HG03521 (cell line): Measurements from ENCODE around the gene PTER.
A peak's percentile ranks its signal among the peaks of the same experiment; 100 is the strongest.

Experiments
- ATAC-seq: cut with Tn5 transposase; IDR thresholded peaks from one replicate; pipeline ENCODE4 v1.9.1; 2021; ENCODE audit warnings: mild to moderate bottlenecking, moderate library complexity; ENCODE audit not compliant: unreplicated experiment

The PTER gene

GRCh38 chr10:16436758-16437539 is at the start of gene PTER:
TSS of gene PTER (plus strand) at chr10:16437010. CDS start at chr10:16484385, 47,375 bp downstream.
- peak; percentile 98 for ATAC-seq

- ATAC-seq, result no peak
These were observed 44.2 kb upstream of the PTER start for GRCh38 chr10:16392531-16393069.

DNA sequence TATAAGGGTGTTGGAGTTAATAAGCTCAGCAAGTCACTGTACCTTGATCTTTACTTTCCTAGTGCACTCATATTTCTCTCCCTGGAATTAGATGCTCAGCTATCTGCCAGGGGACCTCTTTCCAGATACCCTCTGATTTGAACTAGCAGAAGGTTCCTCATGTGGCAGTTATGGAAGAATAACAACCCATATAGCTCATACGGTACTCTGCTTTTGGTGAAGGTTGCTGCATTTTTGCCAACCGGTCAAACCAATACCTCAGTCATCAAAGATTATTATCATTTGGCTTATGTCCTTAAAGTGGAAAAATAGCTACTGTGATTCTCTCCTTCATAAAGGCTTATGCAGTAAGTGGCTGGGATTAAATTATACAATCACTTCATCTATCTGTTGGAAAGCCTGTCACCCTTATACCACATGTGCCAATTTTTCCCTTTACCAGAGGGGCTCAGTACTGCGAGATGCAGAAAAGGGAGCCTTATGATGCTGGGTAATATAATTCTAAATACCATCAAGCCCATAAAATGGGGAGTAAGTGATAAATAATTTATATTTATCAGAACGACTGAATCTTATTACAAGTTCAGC is 43.4 kb upstream of the PTER start:
- no peak for ATAC-seq

- ATAC-seq, result no peak
These were observed 35.4 kb upstream of the PTER start for GRCh38 chr10:16401416-16401815.

DNA sequence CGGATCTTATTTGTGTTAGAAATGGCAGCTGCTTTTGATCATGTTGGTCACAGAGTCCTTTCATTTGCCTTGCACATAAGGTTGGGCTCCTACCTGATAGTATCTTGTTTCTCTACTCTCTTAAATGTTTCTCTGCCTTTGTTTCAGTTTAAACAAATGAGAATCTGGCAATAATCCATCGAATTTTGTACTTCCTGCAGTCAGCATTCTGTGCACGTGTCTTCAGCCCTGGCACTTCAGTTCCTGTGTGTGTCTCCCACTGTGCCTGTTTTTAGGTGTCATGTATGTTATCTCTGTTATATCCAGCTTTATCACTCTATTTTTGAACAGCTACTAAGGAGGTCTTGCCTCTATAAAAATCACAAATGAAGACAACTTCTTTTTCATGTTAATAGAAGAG is 28.4 kb upstream of the PTER start:
- no peak for ATAC-seq

DNA sequence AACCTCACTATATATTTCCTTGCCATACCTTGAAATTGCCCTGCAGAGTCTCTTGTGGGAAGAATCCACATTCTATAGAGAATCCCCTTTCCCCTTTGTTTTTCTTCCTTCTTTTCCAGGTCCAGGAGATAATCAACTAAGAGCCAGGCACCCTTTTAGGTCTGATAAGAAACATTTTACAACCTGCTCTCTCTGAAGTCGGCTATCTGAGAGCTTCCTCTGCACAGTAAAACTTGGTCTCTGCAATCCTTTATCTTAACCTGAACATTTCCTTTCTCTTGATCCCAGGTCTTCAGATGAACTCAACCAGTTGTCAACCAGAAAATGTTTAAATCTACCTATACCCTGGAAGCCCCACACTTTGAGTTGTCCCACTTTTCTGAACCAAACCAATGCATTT is 19.5 kb upstream of the PTER start:
- no peak for ATAC-seq

- ATAC-seq, result no peak
These were observed 13.2 kb upstream of the PTER start for GRCh38 chr10:16423599-16423998.

DNA sequence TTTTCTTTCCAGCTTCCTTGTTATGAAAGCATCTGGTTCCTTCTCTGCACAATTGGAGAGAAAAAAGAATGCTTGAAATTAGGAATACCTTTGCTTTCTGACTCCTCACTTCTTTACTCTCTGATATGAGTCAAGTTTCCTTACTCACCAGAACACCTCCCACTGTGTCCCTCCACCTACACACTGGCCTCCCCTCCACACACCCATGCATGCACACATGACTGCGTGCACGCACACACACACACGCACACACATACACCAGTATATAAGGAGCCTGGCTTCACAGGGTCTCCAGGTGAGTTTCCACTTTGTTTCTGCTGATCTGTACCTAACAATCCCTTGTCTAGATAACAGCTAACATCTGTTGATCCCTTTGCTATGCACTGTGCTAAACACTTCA is 11.4 kb upstream of the PTER start:
- no peak for ATAC-seq

GRCh38 chr10:16429539-16429938 is 7.3 kb upstream of the PTER start:
- no peak for ATAC-seq

- ATAC-seq, result peak; percentile 1
These were observed 448 bp upstream of the PTER start for GRCh38 chr10:16436367-16436757.

GRCh38 chr10:16437540-16437894 is 707 bp downstream of the PTER start:
- no peak for ATAC-seq

DNA sequence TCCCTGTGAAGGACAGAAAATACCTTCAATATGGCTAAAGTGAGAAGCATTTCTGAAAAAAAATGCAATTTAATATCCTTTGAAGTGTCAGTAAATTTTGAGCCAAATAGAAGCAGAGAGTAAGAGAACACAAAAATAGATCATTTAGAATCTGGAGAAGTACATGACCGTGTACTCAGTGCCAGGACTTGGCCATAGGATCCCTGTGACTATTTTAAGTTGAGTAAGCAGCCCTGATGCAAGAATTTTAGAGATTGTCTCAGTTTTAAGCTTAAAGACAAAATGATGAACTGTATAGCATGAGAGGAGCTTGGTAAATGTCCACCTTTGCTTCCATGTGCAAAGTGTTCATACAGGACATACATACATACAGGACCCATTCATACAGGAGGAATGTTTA is 2.5 kb downstream of the PTER start:
- no peak for ATAC-seq

DNA sequence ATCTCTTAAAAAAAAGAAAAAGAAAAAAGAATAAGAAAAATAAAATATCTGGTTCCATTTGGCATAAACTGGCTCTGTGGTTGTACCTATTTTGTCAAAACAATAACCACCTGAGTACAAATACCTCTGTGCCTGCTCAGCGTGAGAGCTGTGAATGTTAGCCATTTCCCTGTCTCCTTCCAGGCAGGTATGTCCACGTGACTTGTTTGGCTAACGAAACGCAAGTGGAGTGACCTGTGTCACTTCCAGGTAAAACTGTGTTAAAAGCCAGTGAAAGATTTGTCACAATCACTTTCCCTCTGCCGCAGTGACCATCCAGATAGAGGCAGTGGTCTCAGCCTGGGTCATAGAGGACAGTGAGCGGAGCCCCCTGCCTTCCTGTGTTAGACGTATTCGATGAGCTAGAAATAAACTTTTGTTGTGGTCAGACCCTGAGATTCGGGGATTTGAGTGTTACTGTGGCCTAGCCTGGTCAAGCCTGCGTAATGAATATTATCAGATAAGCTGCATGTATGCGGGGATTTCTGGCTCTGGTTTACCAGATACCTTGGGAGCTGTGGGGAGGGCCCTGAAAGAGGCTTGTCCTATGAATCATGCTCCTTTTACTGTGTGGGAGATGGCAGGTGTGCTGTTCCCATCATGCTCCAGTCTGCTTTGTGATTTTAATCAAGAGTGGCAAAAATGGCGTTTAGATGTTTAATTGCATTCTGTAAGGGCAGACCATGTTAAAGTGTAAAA is 3.8 kb downstream of the PTER start:
- ATAC-seq, result no peak

DNA sequence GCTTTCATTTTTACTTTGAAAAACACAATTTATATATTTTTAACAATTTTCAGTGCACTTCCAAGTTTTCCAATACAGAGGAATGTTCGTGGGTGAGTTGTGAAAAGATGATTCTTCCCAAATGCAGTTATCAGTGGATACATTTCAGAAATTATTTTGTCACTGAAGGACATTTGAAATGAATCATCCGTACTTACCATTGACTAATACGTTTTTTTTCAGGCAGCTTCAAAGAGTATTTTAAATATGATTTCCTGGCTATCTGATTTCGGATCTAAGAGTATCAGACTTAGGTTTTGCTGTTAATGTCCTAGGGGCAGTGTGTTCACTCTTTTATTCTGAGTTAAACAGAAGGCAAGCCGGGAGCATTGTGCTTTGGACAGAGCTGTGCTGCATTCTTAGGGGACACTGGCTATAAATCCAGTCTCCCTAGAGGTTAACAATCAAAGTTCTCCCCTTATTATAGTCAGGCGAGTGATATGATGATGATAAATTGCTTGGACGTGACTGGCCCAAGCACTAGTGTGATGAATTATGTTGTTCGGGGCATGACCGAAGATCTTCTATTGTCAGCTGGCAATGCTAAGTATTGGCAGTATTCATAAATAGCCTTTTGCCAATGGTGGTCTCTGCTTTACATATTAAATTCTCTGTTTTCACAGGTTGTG is 4.5 kb downstream of the PTER start:
- ATAC-seq, result no peak

- ATAC-seq, result no peak
These were observed 6.1 kb downstream of the PTER start for GRCh38 chr10:16442914-16443313.

- ATAC-seq, result no peak
These were observed 9.1 kb downstream of the PTER start for GRCh38 chr10:16445770-16446469.

DNA sequence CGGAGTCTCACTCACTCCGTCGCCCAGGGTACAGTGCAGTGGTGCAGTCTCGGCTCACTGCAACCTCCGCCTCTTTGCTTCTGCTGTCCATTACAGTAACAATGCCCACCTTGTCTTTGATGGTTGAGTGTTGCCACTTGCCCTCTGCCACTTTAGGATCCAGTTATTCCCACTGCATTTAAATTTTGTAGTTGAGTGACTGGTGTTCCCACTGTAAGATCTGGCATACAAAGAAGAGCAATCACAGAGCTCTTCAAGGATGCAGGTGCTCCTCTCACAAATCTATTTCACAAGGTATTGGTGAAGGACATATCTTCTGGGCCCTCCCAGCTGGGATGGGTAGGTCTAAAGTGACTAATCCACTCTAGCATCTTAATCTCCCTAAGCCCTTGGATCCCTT is 12.6 kb downstream of the PTER start:
- ATAC-seq, result no peak

DNA sequence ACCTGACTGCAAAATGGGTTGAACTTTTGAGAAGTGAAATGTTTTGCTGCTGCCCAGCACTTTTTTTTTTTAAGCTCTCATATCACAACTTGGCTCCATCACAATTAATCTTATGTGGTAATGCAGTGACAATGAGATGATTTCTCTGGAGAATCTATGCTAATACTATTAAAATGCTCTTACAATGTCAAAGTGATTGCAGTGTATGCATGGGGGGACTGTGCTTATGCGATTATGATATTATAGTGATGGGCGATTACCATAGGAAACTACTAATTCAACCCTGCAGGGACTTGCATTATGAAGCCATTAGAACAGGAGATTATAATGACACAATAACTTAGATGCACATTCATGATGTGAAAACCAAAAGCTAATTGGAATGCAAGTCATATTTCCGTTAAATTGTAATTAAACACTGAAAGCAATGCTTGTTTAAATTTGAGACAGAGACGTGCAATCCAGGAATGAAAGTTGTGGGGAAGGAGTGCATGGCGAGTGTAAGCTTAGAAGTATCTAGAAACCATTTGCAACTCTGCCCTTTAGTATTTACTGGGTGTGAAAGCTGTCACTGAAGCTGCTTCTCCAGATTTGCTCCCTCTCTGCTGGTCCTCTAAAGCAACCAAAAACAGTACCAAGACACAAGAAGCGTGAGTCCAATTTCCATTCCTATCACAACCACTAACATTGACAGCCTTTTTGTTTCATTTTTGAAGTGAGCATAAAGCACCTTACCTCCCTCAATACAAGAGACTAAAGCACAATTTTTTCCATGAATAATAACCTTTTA is 21.6 kb downstream of the PTER start:
- ATAC-seq, result peak; percentile 41

DNA sequence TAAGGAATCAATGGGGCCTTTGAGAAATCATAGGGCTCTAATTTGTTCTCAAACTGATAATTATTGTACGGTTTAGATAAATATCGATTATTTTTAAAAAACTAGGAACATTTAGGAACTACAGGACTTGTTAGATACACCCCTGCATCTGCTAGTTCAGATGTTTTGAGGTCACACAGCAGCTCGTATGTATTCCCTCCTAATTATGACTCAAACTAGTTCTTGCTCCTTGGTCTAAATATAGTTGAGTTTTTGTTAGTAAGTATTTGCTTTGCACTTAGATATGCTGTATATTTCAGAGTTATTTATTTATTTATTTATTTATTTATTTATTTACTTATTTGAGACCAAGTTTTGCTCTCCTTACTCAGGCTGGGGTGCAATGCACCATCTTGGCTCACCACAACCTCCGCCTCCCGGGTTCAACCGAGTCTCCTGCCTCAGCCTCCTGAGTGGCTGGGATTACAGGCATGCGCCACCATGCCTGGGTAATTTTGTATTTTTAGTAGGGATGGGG is 22.7 kb downstream of the PTER start:
- ATAC-seq, result no peak

DNA sequence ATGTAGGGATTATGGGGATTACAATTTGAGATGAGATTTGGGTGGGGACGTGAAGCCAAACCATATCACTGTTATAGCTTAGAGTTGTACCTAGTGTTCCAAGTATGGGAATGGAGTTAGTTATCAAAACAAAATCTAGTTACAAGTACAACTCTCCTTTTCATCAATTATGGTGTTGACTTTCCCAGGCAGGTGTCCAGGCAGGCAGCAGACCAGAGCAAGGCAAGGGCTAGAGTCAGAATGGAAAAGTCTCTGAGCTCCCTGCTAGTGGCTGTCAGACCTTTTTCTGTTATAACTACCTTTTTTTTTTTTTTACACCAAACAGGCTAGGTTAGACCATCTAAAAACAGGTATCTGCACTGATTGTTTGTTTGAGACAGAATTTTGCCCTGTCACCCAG is 29.2 kb downstream of the PTER start:
- ATAC-seq, result no peak
